Pericardium fibroblast (primary cell): Measurements from ENCODE around the gene PYROXD2. TPM values are rescaled to one million over a fixed set of nuclear protein-coding genes. Genes with fewer than 3 reads are reported as not detected.

Experiments
- total RNA-seq: library from RNA; depleted of rRNA; stranded (reverse); fragments of >200 nt; gene quantifications from 2 replicates; pipeline ENCODE4 v1.2.3, GENCODE V29; 2015

The PYROXD2 gene
- total RNA-seq, result 9.0 and 17.6 TPM in 2 replicates

DNA sequence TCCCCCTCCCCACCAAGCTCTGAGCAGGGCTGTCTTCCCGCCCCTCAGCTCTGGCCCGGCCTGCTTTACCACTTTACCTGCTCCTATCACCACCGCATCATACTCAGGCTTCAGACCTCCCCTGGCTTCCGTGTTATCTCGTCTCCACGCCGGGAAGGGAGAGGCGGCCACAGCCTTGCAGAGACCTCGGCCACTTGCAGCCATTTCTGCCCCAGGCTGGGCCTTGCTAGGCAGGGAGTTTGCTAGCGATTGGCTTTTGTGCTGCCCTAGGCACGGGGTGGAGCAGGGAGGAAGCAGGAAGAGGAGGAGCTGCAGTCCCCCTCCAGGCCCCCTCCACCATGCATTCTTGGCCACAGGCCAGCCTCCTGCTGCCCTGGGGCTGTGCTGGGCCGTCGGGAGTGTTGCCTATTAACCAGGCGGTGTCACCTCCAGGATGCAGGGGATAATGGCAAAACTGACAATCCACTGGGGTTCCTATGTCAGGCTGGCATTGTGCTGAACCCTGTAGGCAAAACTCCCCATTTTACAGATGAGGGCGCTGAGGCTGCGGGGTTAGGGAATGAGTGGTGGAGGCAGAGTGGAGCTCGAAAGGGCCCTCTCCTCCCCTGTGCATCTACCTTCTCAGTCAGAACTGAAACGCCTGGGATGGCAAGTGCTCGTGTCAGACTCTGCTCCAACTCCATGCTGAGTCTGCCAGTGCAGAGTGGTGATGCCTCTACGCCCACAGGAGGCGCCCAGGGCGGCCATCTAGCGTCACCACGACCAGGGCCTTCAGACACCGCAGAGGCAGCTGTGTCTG, at the start of gene PYROXD2:
PYROXD2 (minus strand) TSS at position 251 of the 799 bp plus-strand sequence; CDS start at position 204, 47 bp downstream.

DNA sequence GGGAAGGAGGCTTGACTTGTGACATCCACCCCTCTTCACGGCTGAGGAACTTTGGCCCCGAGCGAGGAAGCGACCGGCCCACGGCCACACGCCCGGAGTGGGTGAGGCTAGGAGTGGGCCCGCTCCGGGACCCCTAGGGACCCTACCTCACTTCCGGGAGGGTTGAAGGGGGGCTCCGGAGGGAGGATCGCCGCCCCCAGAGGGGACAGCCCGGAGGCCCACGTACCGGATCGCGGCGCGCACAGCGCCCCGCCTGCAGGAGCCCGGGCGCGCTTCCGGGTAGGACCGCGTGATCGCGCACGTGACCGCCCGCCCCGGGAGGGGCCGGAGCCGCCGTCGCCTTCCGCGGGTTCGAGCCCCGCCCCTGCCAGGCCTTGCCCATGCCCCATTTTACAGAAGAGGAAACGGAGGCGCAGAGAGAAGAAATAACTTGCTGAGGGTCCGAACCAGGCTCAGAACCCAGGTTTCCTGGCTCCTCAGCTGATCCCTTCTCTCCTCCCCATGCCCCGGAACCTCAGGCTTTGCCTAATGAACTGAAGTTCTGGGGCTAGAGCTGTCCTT, 31.8 kb upstream of the PYROXD2 start, which contains the start of gene HPS1:
HPS1 (minus strand) TSS at position 275 of the 561 bp plus-strand sequence. CDS start 3,695 bp downstream, outside the sequence.

Other genes starting within 250 kb of the PYROXD2 start
- 6.8 and 12.5 TPM in 2 replicates for gene LOXL4, start 147.0 kb downstream of the PYROXD2 start, total RNA-seq
- 54.9 and 59.7 TPM in 2 replicates for gene HPS1, start 31.8 kb upstream of the PYROXD2 start, total RNA-seq